ENCODE results near the gene BEST1. TPM values are rescaled to one million over a fixed set of nuclear protein-coding genes. Genes with fewer than 3 reads are reported as not detected.

Gene BEST1
- total and polyA plus RNA-seq, 7 donors, result 0.81 to 9.8 (median 1.4) TPM

DNA sequence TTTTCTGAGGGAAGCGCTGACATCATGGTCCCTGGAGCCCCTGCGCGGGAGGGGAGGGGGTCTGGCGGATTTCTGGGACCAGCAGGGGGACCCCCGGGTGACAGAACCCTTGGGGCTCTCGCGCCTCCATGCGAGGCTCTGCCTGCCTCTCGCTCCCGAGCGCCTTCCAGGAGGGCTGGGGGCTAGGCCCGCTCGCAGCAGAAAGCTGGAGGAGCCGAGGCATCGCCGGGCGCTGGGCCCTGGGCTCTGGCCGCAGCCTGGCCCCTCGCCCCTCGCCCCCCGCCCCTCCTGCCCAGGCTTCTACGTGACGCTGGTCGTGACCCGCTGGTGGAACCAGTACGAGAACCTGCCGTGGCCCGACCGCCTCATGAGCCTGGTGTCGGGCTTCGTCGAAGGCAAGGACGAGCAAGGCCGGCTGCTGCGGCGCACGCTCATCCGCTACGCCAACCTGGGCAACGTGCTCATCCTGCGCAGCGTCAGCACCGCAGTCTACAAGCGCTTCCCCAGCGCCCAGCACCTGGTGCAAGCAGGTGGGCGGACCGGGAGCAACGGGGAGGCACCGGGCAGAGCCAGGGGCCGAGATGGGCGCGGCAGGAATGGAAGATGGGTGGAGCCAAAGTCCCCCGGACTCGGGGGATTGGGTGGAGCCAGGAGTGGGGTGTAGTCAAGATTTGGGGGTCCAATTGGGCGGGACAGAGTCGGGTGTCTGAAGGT is 5.4 kb downstream of the BEST1 start:
- peak overlapping the region; percentile 63 for H3K4me3 ChIP-seq
- H3K36me3 ChIP-seq (ENCODE audit: insufficient read depth in 1 of 2, low read depth in 1 of 2), result no peaks in the 10 kb centered on the region
- no peaks in the 10 kb centered on the region for H3K9me3 ChIP-seq
- DNase-seq (peak; percentile 45 to 67), ATAC-seq (peak; percentile 32 to 57 (median 38))
- intact Hi-C loops (cut with DNase I), result loop anchor here in 1 of 2 donors (10.0 kb wide), 1 partner anchor 161 kb away; the partner anchor contains the start of genes FEN1 and TMEM258
- H3K4me1 ChIP-seq, result peaks cover 5% of the 10 kb centered on the region
- 6 to 11% (median 7%) methylated on average over 41 to 56 of the region's 56 CpGs for WGBS, 3 donors
- TF ChIP-seq, protein P1, sequence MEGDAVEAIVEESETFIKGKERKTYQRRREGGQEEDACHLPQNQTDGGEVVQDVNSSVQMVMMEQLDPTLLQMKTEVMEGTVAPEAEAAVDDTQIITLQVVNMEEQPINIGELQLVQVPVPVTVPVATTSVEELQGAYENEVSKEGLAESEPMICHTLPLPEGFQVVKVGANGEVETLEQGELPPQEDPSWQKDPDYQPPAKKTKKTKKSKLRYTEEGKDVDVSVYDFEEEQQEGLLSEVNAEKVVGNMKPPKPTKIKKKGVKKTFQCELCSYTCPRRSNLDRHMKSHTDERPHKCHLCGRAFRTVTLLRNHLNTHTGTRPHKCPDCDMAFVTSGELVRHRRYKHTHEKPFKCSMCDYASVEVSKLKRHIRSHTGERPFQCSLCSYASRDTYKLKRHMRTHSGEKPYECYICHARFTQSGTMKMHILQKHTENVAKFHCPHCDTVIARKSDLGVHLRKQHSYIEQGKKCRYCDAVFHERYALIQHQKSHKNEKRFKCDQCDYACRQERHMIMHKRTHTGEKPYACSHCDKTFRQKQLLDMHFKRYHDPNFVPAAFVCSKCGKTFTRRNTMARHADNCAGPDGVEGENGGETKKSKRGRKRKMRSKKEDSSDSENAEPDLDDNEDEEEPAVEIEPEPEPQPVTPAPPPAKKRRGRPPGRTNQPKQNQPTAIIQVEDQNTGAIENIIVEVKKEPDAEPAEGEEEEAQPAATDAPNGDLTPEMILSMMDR (IDR thresholded peaks at IDR 0.05), result no peak
- H3K27me3 ChIP-seq (ENCODE audit: insufficient read depth in 3 of 3, low read length in 2 of 3), result peaks cover 0 to 25% (median 2%) of the 10 kb centered on the region in 3 donors
- H3K27ac ChIP-seq, result peak overlapping the region; percentile 60

DNA sequence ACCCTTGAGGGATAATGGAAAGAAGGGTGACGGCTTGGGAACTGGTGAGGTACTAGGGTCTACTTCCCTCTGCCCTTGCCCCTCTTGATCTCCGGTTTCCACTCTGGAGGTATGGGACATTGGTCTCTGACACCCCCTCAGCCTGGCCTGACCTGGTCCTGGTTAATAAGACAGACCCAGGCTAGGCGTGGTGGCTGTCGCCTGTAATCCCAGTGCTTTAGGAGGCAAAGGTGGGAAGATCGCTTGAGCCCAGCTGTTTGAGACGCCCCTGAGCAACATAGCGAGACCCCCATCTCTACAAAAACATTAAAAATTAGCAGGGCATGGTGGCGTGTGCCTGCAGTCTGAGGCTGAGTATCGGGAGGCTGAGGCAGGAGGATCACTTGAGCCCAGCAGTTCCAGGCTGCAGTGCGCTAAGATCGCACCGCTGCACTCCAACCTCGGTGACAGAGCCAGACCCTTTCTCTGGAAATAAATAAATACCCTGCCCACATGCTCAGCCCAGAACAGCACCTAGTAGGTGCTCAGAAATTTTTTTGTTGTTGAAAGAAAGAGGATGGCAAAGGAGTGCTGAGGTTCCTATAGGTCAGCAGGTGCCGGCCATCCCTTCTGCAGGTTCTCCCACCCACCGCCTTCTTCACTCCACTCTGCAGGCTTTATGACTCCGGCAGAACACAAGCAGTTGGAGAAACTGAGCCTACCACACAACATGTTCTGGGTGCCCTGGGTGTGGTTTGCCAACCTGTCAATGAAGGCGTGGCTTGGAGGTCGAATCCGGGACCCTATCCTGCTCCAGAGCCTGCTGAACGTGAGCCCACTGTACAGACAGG is 6.3 kb downstream of the BEST1 start:
- no peaks in the 10 kb centered on the region for H3K9me3 ChIP-seq
- peaks cover 0 to 25% (median 2%) of the 10 kb centered on the region in 3 donors for H3K27me3 ChIP-seq (ENCODE audit: insufficient read depth in 3 of 3, low read length in 2 of 3)
- no peak for DNase-seq
- H3K4me1 ChIP-seq, result peaks cover 8% of the 10 kb centered on the region
- ATAC-seq, result no peak
- no peak overlapping the region for H3K27ac ChIP-seq
- TF ChIP-seq, protein P1 (IDR thresholded peaks at IDR 0.05), result no peak
- WGBS, 3 donors, result 93 to 96% (median 93%) methylated on average over 20 of the region's 20 CpGs
- H3K36me3 ChIP-seq (ENCODE audit: insufficient read depth in 1 of 2, low read depth in 1 of 2), result no peaks in the 10 kb centered on the region
- intact Hi-C loops (cut with DNase I), result loop anchor here in 1 of 2 donors (10.0 kb wide), 1 partner anchor 162 kb away; the partner anchor contains the start of genes FEN1 and TMEM258
- no peak overlapping the region for H3K4me3 ChIP-seq

DNA sequence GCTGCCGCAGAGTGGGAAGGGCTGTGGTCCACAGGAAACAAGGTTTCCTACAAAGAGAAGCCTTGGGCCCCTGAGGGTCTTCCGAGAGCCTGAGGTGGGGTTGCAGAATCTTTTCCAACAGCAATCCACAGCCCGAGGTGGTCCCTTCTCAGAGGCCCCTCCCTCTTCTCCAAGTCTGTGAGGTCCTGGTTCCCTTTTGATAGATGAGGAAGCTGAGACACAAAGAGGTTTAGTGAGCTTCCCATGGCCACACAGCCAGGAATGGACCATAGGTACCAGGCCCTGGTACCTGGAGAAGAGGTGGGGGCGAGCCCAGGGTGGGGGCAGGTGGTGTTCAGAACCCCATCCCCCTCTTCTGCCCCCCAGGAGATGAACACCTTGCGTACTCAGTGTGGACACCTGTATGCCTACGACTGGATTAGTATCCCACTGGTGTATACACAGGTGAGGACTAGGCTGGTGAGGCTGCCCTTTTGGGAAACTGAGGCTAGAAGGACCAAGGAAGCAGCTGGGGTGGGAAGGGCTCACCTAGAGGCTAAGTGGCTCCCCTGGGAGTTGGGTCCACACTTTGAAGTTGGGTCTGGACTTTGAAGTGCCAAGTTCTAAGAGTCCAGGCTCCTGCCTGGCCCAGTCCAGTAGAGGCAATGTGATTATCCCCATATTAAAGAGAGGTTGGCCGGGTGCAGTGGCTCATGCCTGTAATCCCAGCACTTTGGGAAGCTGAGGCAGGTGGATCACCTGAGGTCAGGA is 7.0 kb downstream of the BEST1 start:
- Histone ChIP-seq H3K4me1 (peaks cover 16% of the 10 kb centered on the region), H3K36me3 (ENCODE audit: insufficient read depth in 1 of 2, low read depth in 1 of 2) (no peaks in the 10 kb centered on the region), H3K27me3 (ENCODE audit: insufficient read depth in 3 of 3, low read length in 2 of 3) (peaks cover 0 to 25% (median 2%) of the 10 kb centered on the region in 3 donors), H3K9me3 (no peaks in the 10 kb centered on the region), H3K4me3 (no peak overlapping the region), H3K27ac (no peak overlapping the region)
- 91 to 92% (median 91%) methylated on average over 7 of the region's 7 CpGs for WGBS, 3 donors
- DNase-seq (no peak), ATAC-seq (no peak)
- TF ChIP-seq, protein P1 (IDR thresholded peaks at IDR 0.05), result no peak
- intact Hi-C loops (cut with DNase I), result loop anchor here in 1 of 2 donors (10.0 kb wide), 1 partner anchor 162 kb away; the partner anchor contains the start of genes FEN1 and TMEM258

DNA sequence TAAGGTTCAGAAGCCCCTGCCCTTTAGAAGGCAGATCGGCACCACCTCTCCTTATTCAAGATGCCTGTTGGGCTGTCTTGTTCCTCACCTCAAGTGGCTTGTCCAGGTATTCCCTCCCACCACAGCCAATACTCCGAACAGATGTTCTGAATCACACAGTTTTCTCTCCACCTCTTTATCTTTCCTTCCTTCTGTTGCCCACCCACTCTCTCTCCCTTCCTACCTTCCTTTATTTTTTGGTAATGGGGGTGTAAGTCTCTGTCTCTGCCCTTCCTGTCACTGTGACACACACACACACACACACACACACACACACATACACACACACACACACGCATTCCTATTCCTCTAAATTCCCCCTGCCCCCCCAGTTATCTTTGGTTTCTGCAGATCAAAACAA is 8.4 kb downstream of the BEST1 start:
- no peak for DNase-seq
- no peaks in the 10 kb centered on the region for H3K9me3 ChIP-seq
- no peak for ATAC-seq
- 65 to 83% (median 76%) methylated on average over 3 of the region's 3 CpGs for WGBS, 3 donors
- H3K4me1 ChIP-seq, result peaks cover 19% of the 10 kb centered on the region
- no peak overlapping the region for H3K4me3 ChIP-seq
- H3K36me3 ChIP-seq (ENCODE audit: insufficient read depth in 1 of 2, low read depth in 1 of 2), result peaks cover 0 to 5% of the 10 kb centered on the region in 2 donors
- intact Hi-C loops (cut with DNase I), result loop anchor here in 1 of 2 donors (10.0 kb wide), 1 partner anchor 164 kb away; the partner anchor contains the start of genes FEN1 and TMEM258
- H3K27me3 ChIP-seq (ENCODE audit: insufficient read depth in 3 of 3, low read length in 2 of 3), result peaks cover 0 to 22% (median 2%) of the 10 kb centered on the region in 3 donors
- TF ChIP-seq, protein P1 (IDR thresholded peaks at IDR 0.05), result no peak
- no peak overlapping the region for H3K27ac ChIP-seq
